Gastrocnemius medialis (tissue), 4 donors: ENCODE data around the gene PAIP2.

Experiments used
- POLR2A ChIP-seq, 2 donors: fragments of 450-650 bp; IDR thresholded peaks; one replicate each; pipeline ENCODE4 v1.6.1; 2017; ENCODE audit warnings: antibody characterized with exemption in 2 of 2, mild to moderate bottlenecking in 2 of 2, moderate library complexity in 2 of 2
- TF ChIP-seq, protein P1 (sequence below), 5 experiments: fragments of 450-650 bp in 3 of 5; fragments of 200-600 bp in 2 of 5; sonication (generic) in 2 of 5; IDR thresholded peaks in 4 of 5; conservative IDR thresholded peaks in 1 of 5; 1 replicate in 4 of 5; 2 replicates in 1 of 5; pipeline ENCODE4 v1.5.1; 2016 to 2019; ENCODE audit warnings: antibody characterized with exemption in 5 of 5, mild to moderate bottlenecking in 3 of 5, moderate library complexity in 3 of 5

DNA sequence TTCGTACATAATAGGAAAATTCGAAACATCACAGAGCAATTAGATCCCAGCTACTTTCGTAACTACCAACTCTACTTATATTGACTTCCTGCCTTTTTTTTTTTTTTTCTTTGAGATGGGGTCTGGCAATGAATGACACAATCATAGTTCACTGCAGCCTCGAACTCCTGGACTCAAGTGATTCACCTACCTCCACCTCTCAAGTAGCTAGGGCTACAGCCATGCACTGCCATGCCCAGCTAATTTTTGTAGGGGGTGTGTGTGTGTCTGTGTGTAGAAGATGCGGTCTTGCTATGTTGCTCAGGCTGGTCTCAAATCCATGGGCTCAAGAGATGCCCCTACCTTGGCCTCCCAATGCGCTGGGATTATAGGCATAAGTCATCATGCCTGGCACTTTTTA is 5.8 kb upstream of the PAIP2 start:
- no peak for TF ChIP-seq POLR2A (IDR thresholded peaks at IDR 0.05)
- TF ChIP-seq, protein P1, sequence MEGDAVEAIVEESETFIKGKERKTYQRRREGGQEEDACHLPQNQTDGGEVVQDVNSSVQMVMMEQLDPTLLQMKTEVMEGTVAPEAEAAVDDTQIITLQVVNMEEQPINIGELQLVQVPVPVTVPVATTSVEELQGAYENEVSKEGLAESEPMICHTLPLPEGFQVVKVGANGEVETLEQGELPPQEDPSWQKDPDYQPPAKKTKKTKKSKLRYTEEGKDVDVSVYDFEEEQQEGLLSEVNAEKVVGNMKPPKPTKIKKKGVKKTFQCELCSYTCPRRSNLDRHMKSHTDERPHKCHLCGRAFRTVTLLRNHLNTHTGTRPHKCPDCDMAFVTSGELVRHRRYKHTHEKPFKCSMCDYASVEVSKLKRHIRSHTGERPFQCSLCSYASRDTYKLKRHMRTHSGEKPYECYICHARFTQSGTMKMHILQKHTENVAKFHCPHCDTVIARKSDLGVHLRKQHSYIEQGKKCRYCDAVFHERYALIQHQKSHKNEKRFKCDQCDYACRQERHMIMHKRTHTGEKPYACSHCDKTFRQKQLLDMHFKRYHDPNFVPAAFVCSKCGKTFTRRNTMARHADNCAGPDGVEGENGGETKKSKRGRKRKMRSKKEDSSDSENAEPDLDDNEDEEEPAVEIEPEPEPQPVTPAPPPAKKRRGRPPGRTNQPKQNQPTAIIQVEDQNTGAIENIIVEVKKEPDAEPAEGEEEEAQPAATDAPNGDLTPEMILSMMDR (IDR thresholded peaks at IDR 0.05 in 4 of 5, conservative IDR thresholded peaks at IDR 0.05 in 1 of 5): no peak
